ENCODE results near the gene ABLIM1.

Gene ABLIM1

GRCh38 chr10:114684084-114684821, 26.2 kb upstream of the ABLIM1 start:
- TF ChIP-seq, protein P1, sequence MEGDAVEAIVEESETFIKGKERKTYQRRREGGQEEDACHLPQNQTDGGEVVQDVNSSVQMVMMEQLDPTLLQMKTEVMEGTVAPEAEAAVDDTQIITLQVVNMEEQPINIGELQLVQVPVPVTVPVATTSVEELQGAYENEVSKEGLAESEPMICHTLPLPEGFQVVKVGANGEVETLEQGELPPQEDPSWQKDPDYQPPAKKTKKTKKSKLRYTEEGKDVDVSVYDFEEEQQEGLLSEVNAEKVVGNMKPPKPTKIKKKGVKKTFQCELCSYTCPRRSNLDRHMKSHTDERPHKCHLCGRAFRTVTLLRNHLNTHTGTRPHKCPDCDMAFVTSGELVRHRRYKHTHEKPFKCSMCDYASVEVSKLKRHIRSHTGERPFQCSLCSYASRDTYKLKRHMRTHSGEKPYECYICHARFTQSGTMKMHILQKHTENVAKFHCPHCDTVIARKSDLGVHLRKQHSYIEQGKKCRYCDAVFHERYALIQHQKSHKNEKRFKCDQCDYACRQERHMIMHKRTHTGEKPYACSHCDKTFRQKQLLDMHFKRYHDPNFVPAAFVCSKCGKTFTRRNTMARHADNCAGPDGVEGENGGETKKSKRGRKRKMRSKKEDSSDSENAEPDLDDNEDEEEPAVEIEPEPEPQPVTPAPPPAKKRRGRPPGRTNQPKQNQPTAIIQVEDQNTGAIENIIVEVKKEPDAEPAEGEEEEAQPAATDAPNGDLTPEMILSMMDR (IDR thresholded peaks at IDR 0.05): no peak

DNA sequence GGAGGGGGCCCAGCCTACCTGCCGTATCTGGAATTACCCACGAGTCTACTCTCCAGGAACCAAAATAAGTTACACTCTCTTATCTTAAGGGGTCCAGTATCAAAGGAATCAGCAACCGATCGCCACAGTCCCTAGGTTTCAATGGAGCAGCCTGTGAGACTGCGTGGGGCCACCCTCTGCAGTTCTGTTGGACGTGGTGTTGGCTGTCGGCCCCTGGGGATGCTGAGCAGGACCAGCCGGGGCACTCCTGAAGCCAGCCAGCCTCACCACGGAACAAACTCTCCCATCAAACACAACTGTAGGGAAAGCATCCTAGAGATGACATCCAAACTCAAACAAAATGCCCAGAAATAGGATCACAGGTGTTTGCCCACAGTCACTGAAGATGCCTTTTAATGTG, 25.5 kb upstream of the ABLIM1 start:
- TF ChIP-seq, protein P1 (IDR thresholded peaks at IDR 0.05): no peak

- TF ChIP-seq, protein P1 (IDR thresholded peaks at IDR 0.05): no peak
Observed at GRCh38 chr10:114683162-114683561, 25.1 kb upstream of the ABLIM1 start.

- TF ChIP-seq, protein P1 (IDR thresholded peaks at IDR 0.05): no peak
Observed at GRCh38 chr10:114682532-114682931, 24.5 kb upstream of the ABLIM1 start.

GRCh38 chr10:114682121-114682520, 24.0 kb upstream of the ABLIM1 start:
- TF ChIP-seq, protein P1 (IDR thresholded peaks at IDR 0.05): no peak

DNA sequence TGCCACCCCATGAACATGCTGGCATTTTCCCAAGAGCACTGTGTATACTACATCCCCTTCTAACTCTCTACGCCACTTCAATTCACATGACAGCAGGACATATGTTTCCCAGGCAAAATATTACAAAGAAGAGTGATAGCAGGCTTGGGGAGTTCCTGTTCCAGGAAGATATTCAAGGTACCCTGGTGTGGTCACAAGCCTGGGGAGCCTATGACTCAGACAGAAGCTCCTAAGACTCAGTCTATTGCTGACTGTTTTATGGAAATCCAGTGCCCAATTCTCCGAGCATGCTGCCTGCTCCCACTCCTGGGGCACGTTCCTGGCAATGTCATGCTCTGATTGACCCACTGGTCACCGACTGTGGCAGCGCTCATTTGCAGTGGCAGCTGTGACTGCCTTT, 23.5 kb upstream of the ABLIM1 start:
- TF ChIP-seq, protein P1 (IDR thresholded peaks at IDR 0.05): no peak

- TF ChIP-seq, protein P1 (IDR thresholded peaks at IDR 0.05): no peak
Observed at GRCh38 chr10:114680543-114681117, 22.6 kb upstream of the ABLIM1 start.

Measured in LNCAP (cell line).